ENCODE data around the gene C1QTNF3.

C1QTNF3 gene

DNA sequence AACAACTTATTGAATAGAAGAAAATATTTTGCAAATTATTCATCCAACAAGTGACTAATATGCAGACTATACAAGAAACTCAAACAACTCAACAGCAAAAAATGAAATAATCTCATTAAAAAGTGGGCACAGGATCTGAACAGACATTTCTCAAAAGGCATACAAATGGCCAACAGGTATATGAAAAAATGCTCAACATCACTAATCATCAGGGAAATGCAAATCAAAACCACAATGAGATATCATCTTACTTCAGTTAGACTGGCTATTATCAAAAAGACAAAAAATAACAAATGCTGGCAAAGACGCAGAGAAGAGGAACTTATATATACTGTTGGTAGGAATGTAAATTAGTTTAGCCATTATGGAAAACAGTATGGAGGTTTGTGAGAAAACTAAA is 33.4 kb downstream of the C1QTNF3 start:
- no peak for DNase-seq (ENCODE audit: low read depth)
- H3K4me3 ChIP-seq (ENCODE audit: low read depth, low read length) = no peak overlapping the region
- TF ChIP-seq, protein P1, sequence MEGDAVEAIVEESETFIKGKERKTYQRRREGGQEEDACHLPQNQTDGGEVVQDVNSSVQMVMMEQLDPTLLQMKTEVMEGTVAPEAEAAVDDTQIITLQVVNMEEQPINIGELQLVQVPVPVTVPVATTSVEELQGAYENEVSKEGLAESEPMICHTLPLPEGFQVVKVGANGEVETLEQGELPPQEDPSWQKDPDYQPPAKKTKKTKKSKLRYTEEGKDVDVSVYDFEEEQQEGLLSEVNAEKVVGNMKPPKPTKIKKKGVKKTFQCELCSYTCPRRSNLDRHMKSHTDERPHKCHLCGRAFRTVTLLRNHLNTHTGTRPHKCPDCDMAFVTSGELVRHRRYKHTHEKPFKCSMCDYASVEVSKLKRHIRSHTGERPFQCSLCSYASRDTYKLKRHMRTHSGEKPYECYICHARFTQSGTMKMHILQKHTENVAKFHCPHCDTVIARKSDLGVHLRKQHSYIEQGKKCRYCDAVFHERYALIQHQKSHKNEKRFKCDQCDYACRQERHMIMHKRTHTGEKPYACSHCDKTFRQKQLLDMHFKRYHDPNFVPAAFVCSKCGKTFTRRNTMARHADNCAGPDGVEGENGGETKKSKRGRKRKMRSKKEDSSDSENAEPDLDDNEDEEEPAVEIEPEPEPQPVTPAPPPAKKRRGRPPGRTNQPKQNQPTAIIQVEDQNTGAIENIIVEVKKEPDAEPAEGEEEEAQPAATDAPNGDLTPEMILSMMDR (IDR thresholded peaks at IDR 0.05; ENCODE audit: insufficient read depth, low read depth, low read length, missing control alignments) = no peak

- DNase-seq (ENCODE audit: low read depth) = no peak
- H3K4me3 ChIP-seq (ENCODE audit: low read depth, low read length) = peak overlapping the region; percentile 99
- TF ChIP-seq, protein P1 (IDR thresholded peaks at IDR 0.05; ENCODE audit: insufficient read depth, low read depth, low read length, missing control alignments) = no peak
These were observed 34.2 kb downstream of the C1QTNF3 start for GRCh38 chr5:34008802-34009201.

- H3K4me3 ChIP-seq (ENCODE audit: low read depth, low read length) = peak within 1 kb of the TSS; percentile 99
- peak; percentile 96 for DNase-seq (ENCODE audit: low read depth)
- TF ChIP-seq, protein P1 (IDR thresholded peaks at IDR 0.05; ENCODE audit: insufficient read depth, low read depth, low read length, missing control alignments) = no peak
These were observed 35.1 kb downstream of the C1QTNF3 start, which contains the start of gene AMACR for GRCh38 chr5:34007621-34008600. Gene AMACR (minus strand): TSS chr5:34008050. CDS start chr5:34008019, 31 bp downstream.

DNA sequence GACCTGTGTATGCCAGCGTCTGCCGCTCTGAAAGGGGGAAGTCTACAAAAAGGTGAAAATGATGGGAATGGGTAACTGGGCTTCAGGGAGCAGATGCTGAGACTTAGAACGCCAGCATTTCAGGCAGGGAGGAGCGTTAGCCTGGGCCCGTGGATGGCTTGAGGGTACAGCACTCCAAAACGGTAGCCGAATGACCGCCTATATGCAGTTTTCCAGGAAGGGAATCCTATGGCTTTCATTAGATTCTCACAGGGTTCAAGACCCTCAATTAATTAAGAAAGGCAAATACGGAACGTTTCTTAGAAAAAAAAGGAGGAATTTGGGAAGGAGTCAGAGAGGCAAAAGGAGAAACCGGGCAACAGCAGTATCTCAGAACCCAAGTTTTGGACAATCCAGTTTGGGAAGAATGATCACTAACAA is 35.8 kb downstream of the C1QTNF3 start:
- TF ChIP-seq, protein P1 (IDR thresholded peaks at IDR 0.05; ENCODE audit: insufficient read depth, low read depth, low read length, missing control alignments) = no peak
- H3K4me3 ChIP-seq (ENCODE audit: low read depth, low read length) = peak overlapping the region; percentile 99
- DNase-seq (ENCODE audit: low read depth) = no peak

DNA sequence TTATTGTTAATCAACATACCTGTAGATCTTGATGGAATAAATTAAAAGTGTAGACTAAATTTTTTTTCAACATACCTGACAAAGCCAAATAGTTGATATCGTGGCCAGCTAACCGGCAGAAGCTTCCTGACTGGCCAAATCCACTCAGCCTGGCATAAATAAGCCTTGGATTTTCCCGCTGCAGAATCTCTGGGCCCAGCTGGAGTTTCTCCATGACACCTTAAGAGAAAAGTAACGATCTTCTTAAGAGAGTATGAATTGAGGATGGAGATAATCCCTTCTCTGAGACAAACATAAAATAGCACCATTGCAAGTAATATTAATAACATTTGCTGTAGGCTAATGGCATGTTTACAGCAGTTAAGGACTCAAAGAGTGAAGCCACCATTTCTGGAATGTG is 37.3 kb downstream of the C1QTNF3 start:
- TF ChIP-seq, protein P1 (IDR thresholded peaks at IDR 0.05; ENCODE audit: insufficient read depth, low read depth, low read length, missing control alignments) = no peak

DNA sequence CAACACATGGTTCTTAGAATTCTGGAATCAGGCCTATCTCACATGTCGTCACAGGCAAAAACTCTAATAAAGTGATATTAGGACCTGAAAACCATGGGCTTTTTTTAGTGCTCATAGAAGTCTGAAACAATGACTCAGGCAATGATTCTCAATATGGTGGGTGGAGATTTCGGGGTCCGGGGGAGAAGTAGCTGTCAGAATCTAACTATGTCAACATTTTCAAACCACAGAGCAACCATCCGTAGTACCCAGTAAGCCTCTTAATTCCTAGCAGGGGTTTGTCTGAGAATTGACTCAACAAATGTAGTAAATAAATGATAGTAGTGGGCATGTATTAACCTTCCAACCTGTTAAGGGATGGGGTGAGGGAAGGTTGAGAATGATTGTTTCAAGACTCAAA is 37.8 kb downstream of the C1QTNF3 start:
- H3K4me3 ChIP-seq (ENCODE audit: low read depth, low read length) = no peak overlapping the region
- TF ChIP-seq, protein P1 (IDR thresholded peaks at IDR 0.05; ENCODE audit: insufficient read depth, low read depth, low read length, missing control alignments) = no peak
- DNase-seq (ENCODE audit: low read depth) = no peak

More for the DNA sequence above, 37.3 kb downstream of the C1QTNF3 start:
- DNase-seq (ENCODE audit: low read depth) = no peak
- no peak overlapping the region for H3K4me3 ChIP-seq (ENCODE audit: low read depth, low read length)
